GM21717 (cell line): Measurements from ENCODE around the gene SESN3.
A peak's percentile ranks its signal among the peaks of the same experiment; 100 is the strongest.
"Not testable (repeated sequence)": the region's sequence is repeated elsewhere in the genome, so short reads cannot be mapped to it uniquely, and the experiment has no call there.

Source experiments
- ATAC-seq: cut with Tn5 transposase; IDR thresholded peaks from one replicate; pipeline ENCODE4 v1.9.1; 2021; ENCODE audit warnings: mild to moderate bottlenecking, moderate library complexity; ENCODE audit not compliant: unreplicated experiment

The SESN3 gene

GRCh38 chr11:95231127-95231880 lies at the start of gene SESN3:
SESN3 (minus strand) TSS chr11:95231202; CDS start chr11:95230860, 342 bp downstream.
- ATAC-seq, result peak; percentile 96

DNA sequence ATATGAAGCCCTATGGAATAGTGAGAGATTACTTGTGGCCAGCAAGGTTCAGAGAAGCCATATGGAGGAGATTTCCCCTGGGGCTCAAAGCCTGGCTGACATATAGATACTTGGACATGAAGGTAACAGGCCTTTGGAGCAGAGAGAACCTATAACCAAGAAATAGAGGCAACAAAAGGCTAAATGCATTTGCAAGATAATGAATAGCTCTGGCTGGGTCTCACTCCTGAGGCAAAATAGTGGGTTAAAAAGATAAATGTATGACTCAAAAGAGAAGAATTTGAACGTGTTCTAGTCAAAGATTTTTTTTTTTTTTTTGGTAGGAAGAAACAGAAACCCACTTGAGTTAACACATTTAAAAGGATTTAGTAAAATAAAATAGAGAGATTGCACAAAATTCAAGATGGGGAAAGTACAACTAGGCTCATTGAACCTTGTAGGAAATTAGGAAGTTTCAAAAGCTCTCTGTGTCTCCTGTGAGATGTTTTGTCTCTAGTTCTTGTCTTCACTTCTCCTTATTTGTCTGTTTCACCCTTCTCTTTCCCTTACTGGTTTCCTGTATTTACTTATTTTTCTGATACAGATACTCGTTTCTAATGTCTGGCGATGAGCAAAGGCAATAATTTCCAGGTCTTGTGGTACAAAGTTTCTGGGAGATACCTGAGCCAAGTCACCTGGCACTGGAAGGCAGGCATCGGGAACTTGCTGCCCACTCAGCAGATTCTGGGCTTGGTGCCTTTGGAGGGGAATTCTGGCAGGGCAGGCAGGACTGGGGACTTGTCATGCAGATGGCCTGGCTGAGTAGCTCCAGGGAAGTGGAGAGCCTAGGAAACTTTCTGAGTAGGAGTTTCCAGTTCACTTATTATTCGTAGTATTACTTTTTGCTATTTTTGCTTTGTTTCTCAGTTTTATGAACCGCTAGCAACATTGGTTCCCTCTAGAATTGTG lies 49.2 kb upstream of the SESN3 start:
- no peak for ATAC-seq

DNA sequence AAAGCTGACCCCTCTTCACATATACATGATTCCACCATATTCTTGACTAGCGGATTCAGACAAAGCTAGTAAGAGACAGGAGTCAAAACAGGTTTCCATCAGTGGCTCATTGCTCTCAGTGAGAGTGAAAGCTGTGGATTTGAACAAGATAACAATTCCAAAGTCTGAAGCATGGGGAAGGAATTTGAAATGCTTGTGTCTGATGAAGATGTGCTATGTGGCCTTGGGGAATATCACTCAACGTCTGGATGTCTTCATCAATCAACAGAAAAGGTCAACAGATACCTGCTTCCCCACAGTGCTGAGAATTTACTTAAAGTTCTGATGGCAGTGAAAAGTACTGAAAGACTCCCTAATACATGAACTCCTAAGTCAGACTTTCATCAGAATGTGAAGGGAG lies 46.9 kb upstream of the SESN3 start:
- no peak for ATAC-seq

- ATAC-seq, result no peak
These were observed 45.1 kb upstream of the SESN3 start for GRCh38 chr11:95276139-95276538.

- not testable (repeated sequence) for ATAC-seq
These were observed 42.6 kb upstream of the SESN3 start for GRCh38 chr11:95273618-95274017.

- ATAC-seq, result no peak
These were observed 38.2 kb upstream of the SESN3 start for GRCh38 chr11:95269036-95269819.

GRCh38 chr11:95268391-95268790 lies 37.4 kb upstream of the SESN3 start:
- ATAC-seq, result no peak

- ATAC-seq, result no peak
These were observed 36.7 kb upstream of the SESN3 start for GRCh38 chr11:95267601-95268213.

GRCh38 chr11:95266751-95267374 lies 35.9 kb upstream of the SESN3 start:
- no peak for ATAC-seq

- no peak for ATAC-seq
These were observed 33.9 kb upstream of the SESN3 start for GRCh38 chr11:95264881-95265280.

GRCh38 chr11:95262994-95263765 lies 32.2 kb upstream of the SESN3 start:
- no peak for ATAC-seq

DNA sequence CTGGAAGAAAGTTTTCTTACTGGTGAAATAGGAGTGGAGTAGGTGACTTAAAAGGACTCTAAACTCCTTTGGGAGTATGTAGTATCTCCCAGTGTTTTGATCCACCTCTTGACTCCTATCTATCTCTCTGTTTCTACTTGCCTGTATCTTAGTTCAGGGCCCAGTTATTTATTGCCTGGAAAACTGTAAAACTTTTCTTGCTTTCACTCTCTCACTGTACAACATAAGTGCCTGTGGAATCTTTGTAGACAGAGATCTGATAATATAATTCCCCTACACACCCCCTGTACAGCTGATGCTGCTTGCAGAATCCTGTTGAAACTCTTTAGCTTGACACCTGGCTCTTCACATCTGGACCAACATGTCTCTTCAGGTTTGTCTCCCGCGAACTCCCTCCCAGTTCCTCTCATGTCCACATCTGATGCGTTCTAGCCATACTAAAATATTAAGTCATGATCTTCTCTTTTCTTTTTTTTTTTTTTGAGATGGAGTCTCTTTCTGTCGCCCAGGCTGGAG lies 26.5 kb upstream of the SESN3 start:
- no peak for ATAC-seq

- ATAC-seq, result no peak
These were observed 25.3 kb upstream of the SESN3 start for GRCh38 chr11:95256321-95256779.

DNA sequence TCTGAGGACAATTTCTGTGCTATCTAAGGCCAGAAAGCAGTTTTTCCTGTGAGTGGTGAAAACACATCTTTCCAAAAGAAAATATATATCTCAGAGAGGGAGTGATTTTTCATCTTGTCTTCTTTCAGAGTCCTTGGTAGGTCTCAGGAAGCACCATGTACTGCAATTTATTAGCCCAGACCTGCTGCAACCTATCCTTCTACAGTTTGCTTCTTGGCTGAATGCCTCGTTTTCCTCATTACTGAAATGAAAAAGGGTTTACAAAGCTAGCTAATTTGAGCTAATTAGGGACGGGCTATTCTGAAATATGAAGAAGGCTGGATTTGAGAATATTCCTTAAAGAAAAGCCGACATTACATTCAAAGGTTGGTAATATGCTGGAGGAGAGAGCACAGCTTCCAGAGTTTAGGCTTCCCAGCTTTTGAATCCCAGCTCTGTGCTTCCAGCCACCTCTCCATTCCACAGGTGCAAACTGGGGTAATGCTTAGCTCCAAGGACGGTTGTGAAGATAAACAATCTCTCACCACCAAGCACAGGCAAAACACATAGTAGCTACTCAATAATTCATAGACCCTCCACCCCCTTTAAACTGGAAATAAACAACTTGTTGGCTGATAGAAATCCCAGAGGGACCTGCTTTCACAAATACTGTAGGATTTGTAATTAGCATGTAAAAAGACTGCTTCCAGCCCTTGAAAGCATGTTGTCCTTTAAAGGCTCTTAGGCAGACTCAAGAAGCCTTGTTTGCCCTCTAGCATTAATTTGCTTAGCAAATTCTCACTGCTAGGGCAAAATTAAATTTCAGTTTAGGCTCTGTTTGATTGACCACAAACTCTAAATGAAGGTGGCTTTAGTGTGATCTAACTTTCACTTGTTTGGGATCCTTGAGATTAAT lies 24.5 kb upstream of the SESN3 start:
- ATAC-seq, result no peak

GRCh38 chr11:95254716-95255115 lies 23.7 kb upstream of the SESN3 start:
- ATAC-seq, result peak; percentile 12

DNA sequence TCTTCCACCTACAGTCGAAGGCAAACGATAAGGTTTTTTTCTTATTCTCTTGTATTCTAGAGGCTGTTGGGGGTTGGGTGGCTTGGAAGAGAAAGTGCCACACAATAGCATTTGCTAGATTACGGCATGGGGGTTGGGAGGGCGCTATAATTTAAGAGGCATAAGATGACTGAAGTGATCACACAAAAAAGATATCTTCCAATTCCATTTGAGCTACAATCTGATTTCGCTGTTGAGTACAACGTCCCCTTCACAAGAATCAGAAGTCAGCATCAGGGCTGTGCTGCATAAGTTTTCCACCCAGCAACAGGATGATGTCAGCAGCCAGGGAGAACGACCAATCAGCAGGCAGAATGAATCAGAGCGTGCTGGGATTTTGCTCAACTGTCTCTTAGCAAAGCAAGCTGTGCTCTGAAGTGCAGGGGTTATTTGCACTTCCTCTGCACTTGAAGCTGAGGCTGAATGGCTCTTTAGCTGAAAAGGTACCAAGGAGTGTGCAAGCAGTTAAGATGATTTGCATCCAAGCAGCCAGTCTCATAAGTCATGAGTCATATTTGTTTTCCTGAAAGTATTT lies 23.2 kb upstream of the SESN3 start:
- peak; percentile 97 for ATAC-seq

- no peak for ATAC-seq
These were observed 22.1 kb upstream of the SESN3 start for GRCh38 chr11:95253141-95253540.

GRCh38 chr11:95252586-95252985 lies 21.6 kb upstream of the SESN3 start:
- ATAC-seq, result no peak
